H9 (cell line): ENCODE data around the gene TMTC2. TPM values are rescaled to one million over a fixed set of nuclear protein-coding genes. Genes with fewer than 3 reads are reported as not detected.

Source experiments
- DNase-seq: peaks from one replicate; pipeline ENCODE4 v3.0.0-alpha.2; 2017
- H2AFZ ChIP-seq: one replicate; pipeline ENCODE4 v1.6.1; 2013; ENCODE audit warnings: mild to moderate bottlenecking, low read length, control low read depth, moderate library complexity
- H2AK5ac ChIP-seq: 2 replicates; pipeline ENCODE4 v1.6.1; 2013; ENCODE audit warnings: low read length, control low read depth, mixed read lengths; ENCODE audit not compliant: insufficient read length
- H2BK120ac ChIP-seq: one replicate; pipeline ENCODE4 v1.6.1; 2013; ENCODE audit warnings: low read depth, mild to moderate bottlenecking, low read length, control low read depth, inconsistent platforms; ENCODE audit not compliant: poor library complexity, severe bottlenecking
- H2BK12ac ChIP-seq: 2 replicates; pipeline ENCODE4 v1.6.1; 2013; ENCODE audit warnings: low read length, control low read depth, mixed read lengths, low read depth; ENCODE audit not compliant: insufficient read length
- H2BK15ac ChIP-seq: 2 replicates; pipeline ENCODE4 v1.6.1; 2013; ENCODE audit warnings: low read depth, low read length, control low read depth
- H2BK20ac ChIP-seq: one replicate; pipeline ENCODE4 v1.6.1; 2013; ENCODE audit warnings: low read depth, mild to moderate bottlenecking, low read length, control low read depth, inconsistent platforms; ENCODE audit not compliant: poor library complexity, severe bottlenecking
- H2BK5ac ChIP-seq: 2 replicates; pipeline ENCODE4 v1.6.1; 2013; ENCODE audit warnings: low read length, control low read depth, mixed read lengths; ENCODE audit not compliant: insufficient read length
- H3K14ac ChIP-seq: 2 replicates; pipeline ENCODE4 v1.6.1; 2013; ENCODE audit warnings: low read length, control low read depth; ENCODE audit not compliant: insufficient read depth
- H3K18ac ChIP-seq: 2 replicates; pipeline ENCODE4 v1.6.1; 2013; ENCODE audit warnings: low read depth, mild to moderate bottlenecking, mixed read lengths, low read length, control low read depth; ENCODE audit not compliant: insufficient read length
- H3K23ac ChIP-seq: 2 replicates; pipeline ENCODE4 v1.6.1; 2013; ENCODE audit warnings: low read length, control low read depth, mixed read lengths, low read depth; ENCODE audit not compliant: insufficient read length
- H3K23me2 ChIP-seq: 2 replicates; pipeline ENCODE4 v1.6.1; 2013; ENCODE audit warnings: low read depth, mild to moderate bottlenecking, mixed read lengths, low read length, control low read depth; ENCODE audit not compliant: insufficient read length, poor library complexity, severe bottlenecking
- H3K27ac ChIP-seq: 2 replicates; pipeline ENCODE4 v1.5.1; 2013; ENCODE audit warnings: low read length, control low read depth, mixed read lengths, low read depth; ENCODE audit not compliant: insufficient read length
- H3K27me3 ChIP-seq: 2 replicates; pipeline ENCODE4 v1.6.1; 2013; ENCODE audit warnings: low read length, control low read depth, inconsistent platforms; ENCODE audit not compliant: insufficient read depth
- H3K4ac ChIP-seq: 2 replicates; pipeline ENCODE4 v1.6.1; 2013; ENCODE audit warnings: low read depth, mild to moderate bottlenecking, control low read depth, inconsistent platforms, low read length, moderate library complexity
- H3K4me1 ChIP-seq: 2 replicates; pipeline ENCODE4 v1.6.1; 2013; ENCODE audit warnings: low read length, control low read depth, inconsistent platforms; ENCODE audit not compliant: insufficient read depth
- H3K4me2 ChIP-seq: 2 replicates; pipeline ENCODE4 v1.6.1; 2013; ENCODE audit warnings: low read length, control low read depth, mixed read lengths; ENCODE audit not compliant: insufficient read length, insufficient read depth
- H3K56ac ChIP-seq: 2 replicates; pipeline ENCODE4 v1.6.1; 2013; ENCODE audit warnings: low read depth, mild to moderate bottlenecking, mixed read lengths, low read length, control low read depth; ENCODE audit not compliant: insufficient read length
- H3K79me1 ChIP-seq: 2 replicates; pipeline ENCODE4 v1.6.1; 2013; ENCODE audit warnings: low read depth, mild to moderate bottlenecking, moderate library complexity, low read length, control low read depth, inconsistent platforms; ENCODE audit not compliant: insufficient read depth, poor library complexity, severe bottlenecking
- H3K79me2 ChIP-seq: 2 replicates; pipeline ENCODE4 v1.6.1; 2013; ENCODE audit warnings: low read length, control low read depth, inconsistent platforms; ENCODE audit not compliant: insufficient read depth
- H3K9ac ChIP-seq: 2 replicates; pipeline ENCODE4 v1.6.1; 2013; ENCODE audit warnings: low read length, control low read depth, mixed read lengths; ENCODE audit not compliant: insufficient read length; ENCODE audit errors: extremely low read depth
- H3K9me3 ChIP-seq: one replicate; pipeline ENCODE4 v1.6.1; 2013; ENCODE audit warnings: low read depth, low read length, inconsistent platforms; ENCODE audit not compliant: control insufficient read depth
- H3T11ph ChIP-seq: one replicate; pipeline ENCODE4 v1.6.1; 2013; ENCODE audit warnings: mild to moderate bottlenecking, low read length, control low read depth, inconsistent platforms
- H4K20me1 ChIP-seq: one replicate; pipeline ENCODE4 v1.6.1; 2013; ENCODE audit not compliant: control insufficient read depth, insufficient read length, insufficient read depth
- H4K5ac ChIP-seq: 2 replicates; pipeline ENCODE4 v1.6.1; 2013; ENCODE audit warnings: low read depth, mild to moderate bottlenecking, mixed read lengths, low read length, control low read depth; ENCODE audit not compliant: insufficient read length
- H4K8ac ChIP-seq: replicated peaks from 2 replicates; pipeline ENCODE4 v1.6.1; 2013; ENCODE audit warnings: low read length, control low read depth, mixed read lengths, low read depth; ENCODE audit not compliant: insufficient read length
- H4K91ac ChIP-seq: 2 replicates; pipeline ENCODE4 v1.6.1; 2013; ENCODE audit warnings: low read depth, mild to moderate bottlenecking, moderate library complexity, mixed read lengths, low read length, control low read depth; ENCODE audit not compliant: insufficient read length
- H3K27ac Mint-ChIP-seq, 3 experiments: 2 replicates in 2 of 3; 3 replicates in 1 of 3; pipeline ENCODE4 v1.8.0; 2020 to 2021; ENCODE audit warnings: mixed read lengths in 3 of 3, mild to moderate bottlenecking in 1 of 3, moderate library complexity in 1 of 3
- H3K27me3 Mint-ChIP-seq: 2 replicates; pipeline ENCODE4 v1.8.0; 2021; ENCODE audit warnings: low read depth, mild to moderate bottlenecking, moderate library complexity, mixed read lengths
- H3K36me3 Mint-ChIP-seq, 3 experiments: 2 replicates in 2 of 3; 3 replicates in 1 of 3; pipeline ENCODE4 v1.8.0; 2020 to 2021; ENCODE audit warnings: low read depth in 3 of 3, mixed read lengths in 3 of 3; ENCODE audit not compliant: insufficient read depth in 1 of 3
- H3K4me1 Mint-ChIP-seq, 2 experiments: 2 replicates each; pipeline ENCODE4 v1.8.0; 2020; ENCODE audit warnings: mixed read lengths in 2 of 2
- H3K4me3 Mint-ChIP-seq, 2 experiments: 2 replicates in 1 of 2; 3 replicates in 1 of 2; pipeline ENCODE4 v1.8.0; 2020 to 2021; ENCODE audit warnings: mild to moderate bottlenecking in 2 of 2, mixed read lengths in 2 of 2, moderate library complexity in 1 of 2
- H3K9me3 Mint-ChIP-seq, 2 experiments: 2 replicates in 1 of 2; 3 replicates in 1 of 2; pipeline ENCODE4 v1.8.0; 2020; ENCODE audit warnings: mild to moderate bottlenecking in 2 of 2, mixed read lengths in 2 of 2, moderate library complexity in 1 of 2
- WGBS: extraction: QIAGEN DNeasy Blood & Tissue Kit; methylation state at CpG from one replicate; pipeline ENCODE4 v1.1.7; 2013; ENCODE audit warnings: missing lambda C conversion rate, low lambda C conversion rate, mixed read lengths; ENCODE audit not compliant: insufficient read length; ENCODE audit errors: extremely low coverage; 5-methylcytosine and 5-hydroxymethylcytosine counted together
- total RNA-seq: library from RNA; stranded (reverse); gene quantifications from 2 replicates; pipeline ENCODE4 v1.2.1, GENCODE V29; 2021
- TF ChIP-seq, protein P1 (sequence below): fragments of 200-600 bp; sonication (generic); conservative IDR thresholded peaks from 3 replicates; pipeline ENCODE4 v1.8.0; 2021; ENCODE audit warnings: antibody characterized with exemption, mild to moderate bottlenecking

TMTC2 gene
- total RNA-seq, 1 experiment from 2014 or later, result 3.1 TPM

DNA sequence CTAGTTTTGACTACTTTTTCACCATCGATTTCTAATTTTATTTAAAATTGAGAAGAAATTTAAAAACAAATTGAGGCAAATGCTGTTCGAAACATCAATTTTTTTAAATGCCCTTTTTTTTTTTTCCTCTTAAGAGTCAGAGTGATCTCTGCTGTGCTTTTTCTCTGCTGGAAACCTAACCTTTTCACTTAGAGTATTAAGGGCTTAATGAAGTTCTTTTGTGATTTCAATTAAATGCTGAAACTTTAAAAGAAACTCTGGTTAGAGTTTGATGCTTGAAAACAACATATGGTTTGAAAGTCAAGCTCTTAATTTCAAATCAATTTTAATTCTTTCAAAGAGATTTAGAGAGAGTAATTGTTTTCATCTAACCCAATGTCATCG, 171.8 kb downstream of the TMTC2 start:
- no peak overlapping the region for H2AFZ ChIP-seq
- no peaks in the 10 kb centered on the region for H3K23me2 ChIP-seq
- no peak overlapping the region for H4K5ac ChIP-seq
- no peak overlapping the region for H3K4me2 ChIP-seq
- no peaks in the 10 kb centered on the region for H3K27me3 ChIP-seq
- H3K4ac ChIP-seq, result no peak overlapping the region
- H3K79me1 ChIP-seq, result no peaks in the 10 kb centered on the region
- H3K9ac ChIP-seq, result no peak overlapping the region
- Mint-ChIP-seq H3K27me3 (no peaks in the 10 kb centered on the region), H3K36me3 (peaks cover 2 to 5% (median 4%) of the 10 kb centered on the region in 3 experiments; a peak in 4 of 7 replicates), H3K4me1 (peaks cover 29 to 37% of the 10 kb centered on the region in 2 experiments), H3K27ac (no peak overlapping the region), H3K4me3 (peak overlapping the region in 1 of 2 experiments; percentile 32; a peak in 3 of 5 replicates), H3K9me3 (no peaks in the 10 kb centered on the region)
- H2BK5ac ChIP-seq, result no peak overlapping the region
- H3K23ac ChIP-seq, result no peak overlapping the region
- H3K9me3 ChIP-seq, result no peaks in the 10 kb centered on the region
- no peaks in the 10 kb centered on the region for H3K79me2 ChIP-seq
- H2BK20ac ChIP-seq, result no peak overlapping the region
- no CpG with 5 or more reads among the region's 3 CpGs for WGBS
- no peak overlapping the region for H3T11ph ChIP-seq
- TF ChIP-seq, protein P1, sequence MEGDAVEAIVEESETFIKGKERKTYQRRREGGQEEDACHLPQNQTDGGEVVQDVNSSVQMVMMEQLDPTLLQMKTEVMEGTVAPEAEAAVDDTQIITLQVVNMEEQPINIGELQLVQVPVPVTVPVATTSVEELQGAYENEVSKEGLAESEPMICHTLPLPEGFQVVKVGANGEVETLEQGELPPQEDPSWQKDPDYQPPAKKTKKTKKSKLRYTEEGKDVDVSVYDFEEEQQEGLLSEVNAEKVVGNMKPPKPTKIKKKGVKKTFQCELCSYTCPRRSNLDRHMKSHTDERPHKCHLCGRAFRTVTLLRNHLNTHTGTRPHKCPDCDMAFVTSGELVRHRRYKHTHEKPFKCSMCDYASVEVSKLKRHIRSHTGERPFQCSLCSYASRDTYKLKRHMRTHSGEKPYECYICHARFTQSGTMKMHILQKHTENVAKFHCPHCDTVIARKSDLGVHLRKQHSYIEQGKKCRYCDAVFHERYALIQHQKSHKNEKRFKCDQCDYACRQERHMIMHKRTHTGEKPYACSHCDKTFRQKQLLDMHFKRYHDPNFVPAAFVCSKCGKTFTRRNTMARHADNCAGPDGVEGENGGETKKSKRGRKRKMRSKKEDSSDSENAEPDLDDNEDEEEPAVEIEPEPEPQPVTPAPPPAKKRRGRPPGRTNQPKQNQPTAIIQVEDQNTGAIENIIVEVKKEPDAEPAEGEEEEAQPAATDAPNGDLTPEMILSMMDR, result no peak
- H2AK5ac ChIP-seq, result no peak overlapping the region
- H3K56ac ChIP-seq, result no peak overlapping the region
- H2BK12ac ChIP-seq, result no peak overlapping the region
- no peak overlapping the region for H4K8ac ChIP-seq
- no peak for DNase-seq
- H3K18ac ChIP-seq, result no peak overlapping the region
- H2BK15ac ChIP-seq, result no peak overlapping the region
- no peak overlapping the region for H3K27ac ChIP-seq
- H4K20me1 ChIP-seq, result no peaks in the 10 kb centered on the region
- H4K91ac ChIP-seq, result no peak overlapping the region
- H3K4me1 ChIP-seq, result peaks cover 3% of the 10 kb centered on the region; the same call in 1 of the 2 replicates
- H2BK120ac ChIP-seq, result no peak overlapping the region
- H3K14ac ChIP-seq, result no peak overlapping the region
